Erythroblast (primary cell): ENCODE results near the gene PLEKHH2.

ENCODE experiments used
- GATA1 ChIP-seq: IDR thresholded peaks from 2 replicates; pipeline ENCODE4 v1.6.1; 2011; ENCODE audit warnings: low read depth, mild to moderate bottlenecking, control low read depth, low read length, moderate library complexity
- POLR2A ChIP-seq: IDR thresholded peaks from 2 replicates; pipeline ENCODE4 v1.6.1; 2011; ENCODE audit warnings: mild to moderate bottlenecking, low read length

GRCh38 chr2:43800894-43801293 lies 163.8 kb downstream of the PLEKHH2 start:
- TF ChIP-seq GATA1 (no peak), POLR2A (no peak)
